GM10847 (cell line): ENCODE data around the gene MED16.

Experiments
- POLR2A ChIP-seq: IDR thresholded peaks from 2 replicates; pipeline ENCODE4 v1.6.1; 2011; ENCODE audit not compliant: insufficient read length; ENCODE audit errors: extremely low read depth

The MED16 gene

GRCh38 chr19:858868-859843 is 33.8 kb downstream of the MED16 start, which contains the start of gene CFD:
TSS of gene CFD (plus strand) at chr19:859664. CDS start at chr19:859690, 26 bp downstream.
- TF ChIP-seq POLR2A, result no peak

- TF ChIP-seq POLR2A, result no peak
Measured at GRCh38 chr19:858284-858683, 34.7 kb downstream of the MED16 start.

GRCh38 chr19:855566-856120 is 37.3 kb downstream of the MED16 start:
- TF ChIP-seq POLR2A, result no peak

- TF ChIP-seq POLR2A, result no peak
Measured at GRCh38 chr19:855142-855541, 37.8 kb downstream of the MED16 start.

GRCh38 chr19:854549-854948 is 38.4 kb downstream of the MED16 start:
- TF ChIP-seq POLR2A, result no peak

- no peak for TF ChIP-seq POLR2A
Measured at GRCh38 chr19:853014-853585, 39.9 kb downstream of the MED16 start.

GRCh38 chr19:852136-853013 is 40.6 kb downstream of the MED16 start, which contains the start of gene ELANE:
TSS of gene ELANE (plus strand) at chr19:852303. CDS start at chr19:852329, 26 bp downstream.
- no peak for TF ChIP-seq POLR2A

GRCh38 chr19:850979-851335 is 42.0 kb downstream of the MED16 start:
- TF ChIP-seq POLR2A, result no peak

GRCh38 chr19:850221-850978 is 42.6 kb downstream of the MED16 start:
- no peak for TF ChIP-seq POLR2A

- no peak for TF ChIP-seq POLR2A
Measured at GRCh38 chr19:848386-848921, 44.5 kb downstream of the MED16 start.

- no peak for TF ChIP-seq POLR2A
Measured at GRCh38 chr19:845707-846521, 47.1 kb downstream of the MED16 start.

GRCh38 chr19:844546-844971 is 48.4 kb downstream of the MED16 start:
- no peak for TF ChIP-seq POLR2A
